DOHH2 (cell line): ENCODE data around the gene ADAMTSL4.

Experiments used
- EZH2phosphoT487 ChIP-seq: fragments of 200-600 bp; sonication (generic); IDR thresholded peaks from 2 replicates; pipeline ENCODE4 v1.6.1; 2017; ENCODE audit warnings: borderline replicate concordance, mild to moderate bottlenecking, antibody characterized with exemption, low read length, moderate library complexity, mixed read lengths
- TF ChIP-seq, protein P1 (sequence below): fragments of 200-600 bp; sonication (generic); IDR thresholded peaks from one replicate; pipeline ENCODE4 v1.5.1; 2014; ENCODE audit warnings: antibody characterized with exemption, mild to moderate bottlenecking, low read depth, low read length; ENCODE audit not compliant: poor library complexity, severe bottlenecking

DNA sequence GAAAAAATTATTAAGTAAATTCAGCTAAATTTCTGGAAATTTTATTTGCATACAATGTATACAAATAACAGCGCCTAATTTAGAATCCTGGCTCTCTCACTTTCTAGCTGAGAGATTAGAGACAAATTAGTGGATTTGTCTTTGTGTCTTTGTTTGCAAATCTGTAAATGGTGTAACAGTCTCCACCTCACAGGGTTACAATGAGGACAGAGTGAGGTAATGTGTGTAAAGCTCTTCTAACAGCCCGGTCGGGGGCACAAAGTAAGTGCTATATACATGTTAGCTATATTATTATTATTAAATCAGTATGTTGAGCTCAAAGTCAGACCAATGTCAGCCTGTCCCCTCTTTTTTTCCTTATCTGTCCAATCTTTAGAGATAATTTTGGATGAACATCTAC, 5.0 kb upstream of the ADAMTSL4 start:
- TF ChIP-seq, protein P1, sequence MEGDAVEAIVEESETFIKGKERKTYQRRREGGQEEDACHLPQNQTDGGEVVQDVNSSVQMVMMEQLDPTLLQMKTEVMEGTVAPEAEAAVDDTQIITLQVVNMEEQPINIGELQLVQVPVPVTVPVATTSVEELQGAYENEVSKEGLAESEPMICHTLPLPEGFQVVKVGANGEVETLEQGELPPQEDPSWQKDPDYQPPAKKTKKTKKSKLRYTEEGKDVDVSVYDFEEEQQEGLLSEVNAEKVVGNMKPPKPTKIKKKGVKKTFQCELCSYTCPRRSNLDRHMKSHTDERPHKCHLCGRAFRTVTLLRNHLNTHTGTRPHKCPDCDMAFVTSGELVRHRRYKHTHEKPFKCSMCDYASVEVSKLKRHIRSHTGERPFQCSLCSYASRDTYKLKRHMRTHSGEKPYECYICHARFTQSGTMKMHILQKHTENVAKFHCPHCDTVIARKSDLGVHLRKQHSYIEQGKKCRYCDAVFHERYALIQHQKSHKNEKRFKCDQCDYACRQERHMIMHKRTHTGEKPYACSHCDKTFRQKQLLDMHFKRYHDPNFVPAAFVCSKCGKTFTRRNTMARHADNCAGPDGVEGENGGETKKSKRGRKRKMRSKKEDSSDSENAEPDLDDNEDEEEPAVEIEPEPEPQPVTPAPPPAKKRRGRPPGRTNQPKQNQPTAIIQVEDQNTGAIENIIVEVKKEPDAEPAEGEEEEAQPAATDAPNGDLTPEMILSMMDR, result no peak
- TF ChIP-seq EZH2phosphoT487, result no peak
